ENCODE measurements around the gene SLC35B1.

DNA sequence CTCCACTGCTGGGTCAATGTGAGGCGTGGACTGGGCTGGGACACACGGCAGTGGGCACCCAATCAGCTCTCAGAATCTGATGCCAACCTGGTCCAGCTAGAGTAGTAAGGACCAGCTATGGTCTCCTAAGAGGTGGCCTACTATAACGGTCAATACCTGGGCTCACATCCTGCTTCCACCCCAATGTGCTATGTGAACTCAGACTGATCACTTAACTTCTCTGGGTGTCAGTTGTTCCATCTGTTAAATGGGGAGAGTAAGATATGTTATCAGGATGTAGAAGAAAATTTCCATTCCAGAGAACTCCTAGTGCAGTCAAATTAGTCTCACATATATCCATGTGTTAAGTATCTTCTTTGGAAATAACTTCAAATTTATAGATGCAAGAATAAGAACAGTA, 42.0 kb upstream of the SLC35B1 start:
- TF ChIP-seq, protein P1, sequence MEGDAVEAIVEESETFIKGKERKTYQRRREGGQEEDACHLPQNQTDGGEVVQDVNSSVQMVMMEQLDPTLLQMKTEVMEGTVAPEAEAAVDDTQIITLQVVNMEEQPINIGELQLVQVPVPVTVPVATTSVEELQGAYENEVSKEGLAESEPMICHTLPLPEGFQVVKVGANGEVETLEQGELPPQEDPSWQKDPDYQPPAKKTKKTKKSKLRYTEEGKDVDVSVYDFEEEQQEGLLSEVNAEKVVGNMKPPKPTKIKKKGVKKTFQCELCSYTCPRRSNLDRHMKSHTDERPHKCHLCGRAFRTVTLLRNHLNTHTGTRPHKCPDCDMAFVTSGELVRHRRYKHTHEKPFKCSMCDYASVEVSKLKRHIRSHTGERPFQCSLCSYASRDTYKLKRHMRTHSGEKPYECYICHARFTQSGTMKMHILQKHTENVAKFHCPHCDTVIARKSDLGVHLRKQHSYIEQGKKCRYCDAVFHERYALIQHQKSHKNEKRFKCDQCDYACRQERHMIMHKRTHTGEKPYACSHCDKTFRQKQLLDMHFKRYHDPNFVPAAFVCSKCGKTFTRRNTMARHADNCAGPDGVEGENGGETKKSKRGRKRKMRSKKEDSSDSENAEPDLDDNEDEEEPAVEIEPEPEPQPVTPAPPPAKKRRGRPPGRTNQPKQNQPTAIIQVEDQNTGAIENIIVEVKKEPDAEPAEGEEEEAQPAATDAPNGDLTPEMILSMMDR (IDR thresholded peaks at IDR 0.05; ENCODE audit: low read depth, low read length) = no peak
- TF ChIP-seq EZH2phosphoT487 (IDR thresholded peaks at IDR 0.05; ENCODE audit: low read depth) = no peak
